ENCODE data around the gene TUBB2A. TPM values are rescaled to one million over a fixed set of nuclear protein-coding genes. Genes with fewer than 3 reads are reported as not detected.
A peak's percentile ranks its signal among the peaks of the same experiment; 100 is the strongest.

The TUBB2A gene
- total and polyA plus RNA-seq, 2 donors from 2014 or later: 49.8 to 80.9 TPM

DNA sequence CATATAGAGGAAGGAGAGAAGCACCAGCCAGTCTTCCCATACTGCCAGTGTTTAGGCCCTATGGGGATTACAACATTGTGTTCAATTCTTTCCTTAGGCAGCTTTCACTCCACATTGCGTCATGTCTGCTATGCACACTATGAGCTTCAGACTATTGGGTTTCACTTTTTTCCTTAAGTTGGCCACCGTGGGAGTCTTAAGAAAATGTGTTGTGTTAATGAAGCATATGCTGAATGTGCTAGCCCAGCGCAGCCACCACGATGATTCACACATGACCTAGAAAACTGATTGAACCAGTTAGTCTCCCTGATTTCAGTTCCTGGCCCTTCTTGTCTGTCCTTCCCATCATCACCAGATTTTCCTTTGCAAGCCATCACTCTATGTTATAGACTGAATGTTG is 48.6 kb upstream of the TUBB2A start:
- FAIRE-seq (no peak), DNase-seq (peak in 1 of 5 donors; percentile 2)
- H3K9me3 ChIP-seq (ENCODE audit: control insufficient read depth in 2 of 3, insufficient read depth in 1 of 3, low read length in 3 of 3): no peaks in the 10 kb centered on the region
- TF ChIP-seq, protein P1, sequence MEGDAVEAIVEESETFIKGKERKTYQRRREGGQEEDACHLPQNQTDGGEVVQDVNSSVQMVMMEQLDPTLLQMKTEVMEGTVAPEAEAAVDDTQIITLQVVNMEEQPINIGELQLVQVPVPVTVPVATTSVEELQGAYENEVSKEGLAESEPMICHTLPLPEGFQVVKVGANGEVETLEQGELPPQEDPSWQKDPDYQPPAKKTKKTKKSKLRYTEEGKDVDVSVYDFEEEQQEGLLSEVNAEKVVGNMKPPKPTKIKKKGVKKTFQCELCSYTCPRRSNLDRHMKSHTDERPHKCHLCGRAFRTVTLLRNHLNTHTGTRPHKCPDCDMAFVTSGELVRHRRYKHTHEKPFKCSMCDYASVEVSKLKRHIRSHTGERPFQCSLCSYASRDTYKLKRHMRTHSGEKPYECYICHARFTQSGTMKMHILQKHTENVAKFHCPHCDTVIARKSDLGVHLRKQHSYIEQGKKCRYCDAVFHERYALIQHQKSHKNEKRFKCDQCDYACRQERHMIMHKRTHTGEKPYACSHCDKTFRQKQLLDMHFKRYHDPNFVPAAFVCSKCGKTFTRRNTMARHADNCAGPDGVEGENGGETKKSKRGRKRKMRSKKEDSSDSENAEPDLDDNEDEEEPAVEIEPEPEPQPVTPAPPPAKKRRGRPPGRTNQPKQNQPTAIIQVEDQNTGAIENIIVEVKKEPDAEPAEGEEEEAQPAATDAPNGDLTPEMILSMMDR (IDR thresholded peaks at IDR 0.05; ENCODE audit: borderline replicate concordance, extremely low read depth, insufficient read depth): no peak
- H3K36me3 ChIP-seq (ENCODE audit: control insufficient read depth in 2 of 3, insufficient read depth in 3 of 3, low read length in 3 of 3): no peaks in the 10 kb centered on the region
- no peaks in the 10 kb centered on the region for H3K4me1 ChIP-seq (ENCODE audit: control insufficient read depth in 2 of 3, insufficient read depth in 2 of 3, low read depth in 1 of 3, low read length in 3 of 3)
- H3K27me3 ChIP-seq (ENCODE audit: control insufficient read depth, insufficient read depth, low read length): no peaks in the 10 kb centered on the region
- intact Hi-C loops (cut with DNase I): no loop called here
- H3K4me3 ChIP-seq (ENCODE audit: low read length in 3 of 3): no peak overlapping the region
- no peak overlapping the region for H3K9ac ChIP-seq (ENCODE audit: low read length in 3 of 3)
- H3K27ac ChIP-seq (ENCODE audit: low read depth in 2 of 2, low read length in 2 of 2): no peak overlapping the region

DNA sequence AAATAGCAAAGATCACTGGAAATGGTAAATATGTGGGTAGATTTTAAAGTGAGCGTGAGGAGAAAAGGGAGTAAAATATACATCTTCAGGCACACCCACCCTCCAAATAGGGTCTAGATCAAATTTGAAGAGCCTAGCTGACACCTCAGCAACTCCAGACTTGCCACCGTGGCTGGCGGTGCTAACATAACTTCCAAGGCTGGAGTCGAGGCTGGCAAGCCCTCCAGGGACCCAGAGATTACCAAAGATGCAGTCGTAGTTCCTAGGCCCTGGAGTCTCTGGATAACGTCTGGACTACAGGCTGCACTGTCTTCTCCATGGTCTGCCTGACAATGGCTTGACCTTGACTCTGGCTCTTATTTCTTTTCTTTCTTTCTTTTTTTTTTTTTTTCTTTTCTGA is 47.6 kb upstream of the TUBB2A start:
- Histone ChIP-seq H3K4me3 (ENCODE audit: low read length in 3 of 3) (no peak overlapping the region), H3K36me3 (ENCODE audit: control insufficient read depth in 2 of 3, insufficient read depth in 3 of 3, low read length in 3 of 3) (no peaks in the 10 kb centered on the region), H3K9me3 (ENCODE audit: control insufficient read depth in 2 of 3, insufficient read depth in 1 of 3, low read length in 3 of 3) (no peaks in the 10 kb centered on the region), H3K9ac (ENCODE audit: low read length in 3 of 3) (no peak overlapping the region), H3K27me3 (ENCODE audit: control insufficient read depth, insufficient read depth, low read length) (no peaks in the 10 kb centered on the region), H3K27ac (ENCODE audit: low read depth in 2 of 2, low read length in 2 of 2) (no peak overlapping the region), H3K4me1 (ENCODE audit: control insufficient read depth in 2 of 3, insufficient read depth in 2 of 3, low read depth in 1 of 3, low read length in 3 of 3) (no peaks in the 10 kb centered on the region)
- DNase-seq: peak in 1 of 5 donors; percentile 5
- TF ChIP-seq, protein P1 (IDR thresholded peaks at IDR 0.05; ENCODE audit: borderline replicate concordance, extremely low read depth, insufficient read depth): no peak
- intact Hi-C loops (cut with DNase I): no loop called here
- no peak for FAIRE-seq

DNA sequence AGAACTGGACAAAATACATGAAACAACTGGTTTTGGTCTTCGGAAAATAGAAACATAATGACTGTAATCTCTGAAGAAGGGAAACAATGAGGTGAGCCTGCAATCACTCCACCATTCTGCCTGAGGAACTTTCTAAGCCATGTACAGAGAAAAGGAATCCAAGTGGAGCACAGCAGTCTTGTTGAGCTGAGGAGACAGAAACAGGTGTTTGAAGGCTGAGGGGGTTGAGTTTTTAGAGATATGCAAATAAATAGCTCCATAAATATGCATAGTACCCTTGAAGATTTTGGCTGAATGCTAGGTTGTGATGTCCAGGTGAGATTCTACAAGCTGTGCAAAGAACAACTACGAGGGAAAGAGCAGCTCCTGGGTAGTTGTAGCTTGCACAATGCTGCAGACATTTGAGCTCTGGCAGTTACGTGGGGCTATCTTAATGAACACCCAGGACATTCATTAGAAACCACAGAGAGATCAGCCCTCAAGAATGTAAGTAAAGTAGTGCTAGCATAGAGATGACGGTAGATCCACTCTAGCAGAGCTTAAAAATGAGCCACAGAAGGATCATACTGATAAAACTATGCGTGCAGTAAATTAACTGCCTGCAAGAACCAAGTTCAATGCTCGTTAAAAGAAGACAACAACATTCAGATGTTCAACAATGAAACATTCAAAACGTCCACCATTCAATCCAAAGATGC is 45.8 kb upstream of the TUBB2A start:
- Histone ChIP-seq H3K4me3 (ENCODE audit: low read length in 3 of 3) (no peak overlapping the region), H3K9ac (ENCODE audit: low read length in 3 of 3) (no peak overlapping the region), H3K27me3 (ENCODE audit: control insufficient read depth, insufficient read depth, low read length) (no peaks in the 10 kb centered on the region), H3K27ac (ENCODE audit: low read depth in 2 of 2, low read length in 2 of 2) (no peak overlapping the region), H3K36me3 (ENCODE audit: control insufficient read depth in 2 of 3, insufficient read depth in 3 of 3, low read length in 3 of 3) (no peaks in the 10 kb centered on the region), H3K4me1 (ENCODE audit: control insufficient read depth in 2 of 3, insufficient read depth in 2 of 3, low read depth in 1 of 3, low read length in 3 of 3) (no peaks in the 10 kb centered on the region), H3K9me3 (ENCODE audit: control insufficient read depth in 2 of 3, insufficient read depth in 1 of 3, low read length in 3 of 3) (no peaks in the 10 kb centered on the region)
- TF ChIP-seq, protein P1 (IDR thresholded peaks at IDR 0.05; ENCODE audit: borderline replicate concordance, extremely low read depth, insufficient read depth): no peak
- FAIRE-seq (no peak), DNase-seq (peak in 1 of 5 donors; percentile 5)
- intact Hi-C loops (cut with DNase I): no loop called here

DNA sequence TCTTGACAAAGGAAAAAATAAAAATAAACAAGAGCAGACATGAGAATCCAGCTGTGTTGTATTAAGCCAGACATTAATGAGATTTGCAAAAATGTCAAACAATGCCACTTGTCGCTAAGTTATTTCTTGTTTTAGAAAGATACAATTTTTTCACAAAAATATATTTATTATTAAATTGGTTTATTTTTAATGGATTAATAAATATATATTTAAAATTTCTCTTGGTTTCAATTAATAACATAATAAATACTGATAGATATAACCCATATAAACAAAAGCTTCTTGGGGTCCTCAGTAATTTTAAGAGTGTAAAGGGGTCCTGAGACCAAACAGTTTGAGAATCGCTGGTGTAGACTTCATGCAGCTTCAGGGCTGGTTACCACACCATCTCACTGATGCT is 44.0 kb upstream of the TUBB2A start:
- H3K36me3 ChIP-seq (ENCODE audit: control insufficient read depth in 2 of 3, insufficient read depth in 3 of 3, low read length in 3 of 3): no peaks in the 10 kb centered on the region
- H3K9ac ChIP-seq (ENCODE audit: low read length in 3 of 3): no peak overlapping the region
- H3K9me3 ChIP-seq (ENCODE audit: control insufficient read depth in 2 of 3, insufficient read depth in 1 of 3, low read length in 3 of 3): no peaks in the 10 kb centered on the region
- FAIRE-seq: no peak
- no peak for DNase-seq
- no peaks in the 10 kb centered on the region for H3K4me1 ChIP-seq (ENCODE audit: control insufficient read depth in 2 of 3, insufficient read depth in 2 of 3, low read depth in 1 of 3, low read length in 3 of 3)
- no peaks in the 10 kb centered on the region for H3K27me3 ChIP-seq (ENCODE audit: control insufficient read depth, insufficient read depth, low read length)
- H3K27ac ChIP-seq (ENCODE audit: low read depth in 2 of 2, low read length in 2 of 2): no peak overlapping the region
- TF ChIP-seq, protein P1 (IDR thresholded peaks at IDR 0.05; ENCODE audit: borderline replicate concordance, extremely low read depth, insufficient read depth): no peak
- intact Hi-C loops (cut with DNase I): no loop called here
- H3K4me3 ChIP-seq (ENCODE audit: low read length in 3 of 3): no peak overlapping the region

Data from kidney (tissue), 14 donors.